ENCODE data around the gene TBC1D21. TPM values are rescaled to one million over a fixed set of nuclear protein-coding genes. Genes with fewer than 3 reads are reported as not detected.
A peak's percentile ranks its signal among the peaks of the same experiment; 100 is the strongest.

TBC1D21 gene
- total RNA-seq, 1 donor from 2014 or later, result not detected

DNA sequence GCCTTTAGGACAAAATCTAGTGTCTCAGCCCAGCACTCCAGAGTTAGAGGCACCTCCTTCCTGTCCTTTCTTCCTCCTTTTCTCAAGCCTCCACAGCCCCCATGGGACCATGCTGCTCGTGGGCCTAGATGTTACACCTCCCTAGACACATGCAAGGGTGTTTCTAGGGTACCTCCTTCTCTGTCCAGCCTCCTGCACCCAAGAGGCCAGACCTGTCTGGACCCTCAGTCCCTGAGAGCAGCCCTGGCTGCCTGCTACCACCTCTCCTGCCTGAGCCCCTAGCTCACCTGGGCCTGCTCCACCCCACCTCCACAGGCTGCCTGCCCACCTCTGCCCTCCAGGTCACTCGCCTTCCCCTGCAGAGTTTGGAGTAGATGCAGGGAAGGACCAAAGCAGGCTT lies 58.1 kb downstream of the TBC1D21 start:
- Histone ChIP-seq H2AFZ (ENCODE audit: low read depth, low read length) (no peak overlapping the region), H3K4me3 (ENCODE audit: insufficient read depth, low read depth, low read length) (no peak overlapping the region), H3K4me1 (ENCODE audit: insufficient read depth, low read length) (peaks cover 63% of the 10 kb centered on the region), H3K4me2 (ENCODE audit: low read length) (peak overlapping the region; percentile 94), H3K36me3 (ENCODE audit: insufficient read depth, low read length) (peaks cover 4% of the 10 kb centered on the region), H4K20me1 (ENCODE audit: insufficient read depth, low read length) (peaks cover 74% of the 10 kb centered on the region), H3K27ac (ENCODE audit: low read depth, low read length) (peak overlapping the region; percentile 94), H3K79me2 (ENCODE audit: insufficient read depth, low read length) (peaks cover 98% of the 10 kb centered on the region), H3K27me3 (ENCODE audit: insufficient read depth, low read length) (no peaks in the 10 kb centered on the region), H3K9me3 (ENCODE audit: insufficient read depth, low read depth, low read length) (no peaks in the 10 kb centered on the region), H3K9ac (ENCODE audit: low read length) (peak overlapping the region; percentile 87)
- H3K4me3 Mint-ChIP-seq (ENCODE audit: unreplicated experiment), result peak overlapping the region; percentile 93
- H3K27me3 Mint-ChIP-seq (ENCODE audit: low read depth, unreplicated experiment), result no peaks in the 10 kb centered on the region
- no peak for DNase-seq (ENCODE audit: low read depth)
- peaks cover 62% of the 10 kb centered on the region for H3K4me1 Mint-ChIP-seq (ENCODE audit: low read depth, unreplicated experiment)
- no peak for FAIRE-seq
- no peaks in the 10 kb centered on the region for H3K9me3 Mint-ChIP-seq (ENCODE audit: unreplicated experiment)
- peaks cover 23% of the 10 kb centered on the region for H3K36me3 Mint-ChIP-seq (ENCODE audit: low read depth, unreplicated experiment)
- peak overlapping the region; percentile 92 for H3K27ac Mint-ChIP-seq (ENCODE audit: unreplicated experiment)
- TF ChIP-seq EZH2 (IDR thresholded peaks at IDR 0.05; ENCODE audit: insufficient read depth, low read length), result no peak
- TF ChIP-seq, protein P1, sequence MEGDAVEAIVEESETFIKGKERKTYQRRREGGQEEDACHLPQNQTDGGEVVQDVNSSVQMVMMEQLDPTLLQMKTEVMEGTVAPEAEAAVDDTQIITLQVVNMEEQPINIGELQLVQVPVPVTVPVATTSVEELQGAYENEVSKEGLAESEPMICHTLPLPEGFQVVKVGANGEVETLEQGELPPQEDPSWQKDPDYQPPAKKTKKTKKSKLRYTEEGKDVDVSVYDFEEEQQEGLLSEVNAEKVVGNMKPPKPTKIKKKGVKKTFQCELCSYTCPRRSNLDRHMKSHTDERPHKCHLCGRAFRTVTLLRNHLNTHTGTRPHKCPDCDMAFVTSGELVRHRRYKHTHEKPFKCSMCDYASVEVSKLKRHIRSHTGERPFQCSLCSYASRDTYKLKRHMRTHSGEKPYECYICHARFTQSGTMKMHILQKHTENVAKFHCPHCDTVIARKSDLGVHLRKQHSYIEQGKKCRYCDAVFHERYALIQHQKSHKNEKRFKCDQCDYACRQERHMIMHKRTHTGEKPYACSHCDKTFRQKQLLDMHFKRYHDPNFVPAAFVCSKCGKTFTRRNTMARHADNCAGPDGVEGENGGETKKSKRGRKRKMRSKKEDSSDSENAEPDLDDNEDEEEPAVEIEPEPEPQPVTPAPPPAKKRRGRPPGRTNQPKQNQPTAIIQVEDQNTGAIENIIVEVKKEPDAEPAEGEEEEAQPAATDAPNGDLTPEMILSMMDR (IDR thresholded peaks at IDR 0.05; ENCODE audit: insufficient read depth, low read depth, low read length), result no peak

GRCh38 chr15:73932381-73933191 lies 59.2 kb downstream of the TBC1D21 start:
- Histone ChIP-seq H3K4me3 (ENCODE audit: insufficient read depth, low read depth, low read length) (no peak overlapping the region), H3K9me3 (ENCODE audit: insufficient read depth, low read depth, low read length) (no peaks in the 10 kb centered on the region), H3K4me2 (ENCODE audit: low read length) (peak overlapping the region; percentile 31), H3K79me2 (ENCODE audit: insufficient read depth, low read length) (peaks cover 98% of the 10 kb centered on the region), H3K9ac (ENCODE audit: low read length) (peak overlapping the region; percentile 40), H3K36me3 (ENCODE audit: insufficient read depth, low read length) (peaks cover 4% of the 10 kb centered on the region), H3K27ac (ENCODE audit: low read depth, low read length) (peak overlapping the region; percentile 33), H4K20me1 (ENCODE audit: insufficient read depth, low read length) (peaks cover 83% of the 10 kb centered on the region), H3K27me3 (ENCODE audit: insufficient read depth, low read length) (no peaks in the 10 kb centered on the region), H2AFZ (ENCODE audit: low read depth, low read length) (no peak overlapping the region), H3K4me1 (ENCODE audit: insufficient read depth, low read length) (peaks cover 65% of the 10 kb centered on the region)
- DNase-seq (ENCODE audit: low read depth), result no peak
- TF ChIP-seq, protein P1 (IDR thresholded peaks at IDR 0.05; ENCODE audit: insufficient read depth, low read depth, low read length), result no peak
- TF ChIP-seq EZH2 (IDR thresholded peaks at IDR 0.05; ENCODE audit: insufficient read depth, low read length), result no peak
- no peaks in the 10 kb centered on the region for H3K9me3 Mint-ChIP-seq (ENCODE audit: unreplicated experiment)
- peaks cover 25% of the 10 kb centered on the region for H3K36me3 Mint-ChIP-seq (ENCODE audit: low read depth, unreplicated experiment)
- peak overlapping the region; percentile 72 for H3K27ac Mint-ChIP-seq (ENCODE audit: unreplicated experiment)
- no peaks in the 10 kb centered on the region for H3K27me3 Mint-ChIP-seq (ENCODE audit: low read depth, unreplicated experiment)
- peaks cover 66% of the 10 kb centered on the region for H3K4me1 Mint-ChIP-seq (ENCODE audit: low read depth, unreplicated experiment)
- FAIRE-seq, result peak; percentile 75
- peak overlapping the region; percentile 62 for H3K4me3 Mint-ChIP-seq (ENCODE audit: unreplicated experiment)

GRCh38 chr15:73934281-73934680 lies 60.9 kb downstream of the TBC1D21 start:
- Histone ChIP-seq H3K4me1 (ENCODE audit: insufficient read depth, low read length) (peaks cover 59% of the 10 kb centered on the region), H2AFZ (ENCODE audit: low read depth, low read length) (no peak overlapping the region), H3K27ac (ENCODE audit: low read depth, low read length) (no peak overlapping the region), H3K79me2 (ENCODE audit: insufficient read depth, low read length) (peaks cover 98% of the 10 kb centered on the region), H3K36me3 (ENCODE audit: insufficient read depth, low read length) (peaks cover 4% of the 10 kb centered on the region), H3K9ac (ENCODE audit: low read length) (no peak overlapping the region), H3K4me3 (ENCODE audit: insufficient read depth, low read depth, low read length) (no peak overlapping the region), H3K9me3 (ENCODE audit: insufficient read depth, low read depth, low read length) (no peaks in the 10 kb centered on the region), H4K20me1 (ENCODE audit: insufficient read depth, low read length) (peaks cover 71% of the 10 kb centered on the region), H3K4me2 (ENCODE audit: low read length) (no peak overlapping the region), H3K27me3 (ENCODE audit: insufficient read depth, low read length) (no peaks in the 10 kb centered on the region)
- H3K4me3 Mint-ChIP-seq (ENCODE audit: unreplicated experiment), result no peak overlapping the region
- no peaks in the 10 kb centered on the region for H3K27me3 Mint-ChIP-seq (ENCODE audit: low read depth, unreplicated experiment)
- no peaks in the 10 kb centered on the region for H3K9me3 Mint-ChIP-seq (ENCODE audit: unreplicated experiment)
- FAIRE-seq, result no peak
- DNase-seq (ENCODE audit: low read depth), result no peak
- H3K36me3 Mint-ChIP-seq (ENCODE audit: low read depth, unreplicated experiment), result peaks cover 25% of the 10 kb centered on the region
- H3K27ac Mint-ChIP-seq (ENCODE audit: unreplicated experiment), result peak overlapping the region; percentile 92
- TF ChIP-seq, protein P1 (IDR thresholded peaks at IDR 0.05; ENCODE audit: insufficient read depth, low read depth, low read length), result no peak
- no peak for TF ChIP-seq EZH2 (IDR thresholded peaks at IDR 0.05; ENCODE audit: insufficient read depth, low read length)
- H3K4me1 Mint-ChIP-seq (ENCODE audit: low read depth, unreplicated experiment), result peaks cover 67% of the 10 kb centered on the region

Data from astrocyte (in vitro differentiated cells and primary cell).